Stimulated activated CD4-positive, alpha-beta T cell treated with anti-CD3 and anti-CD28 coated beads, Interleukin-12 subunit alpha, Interleukin-12 subunit beta, amount 100 ng/mL, for 24 hours (primary cell): ENCODE measurements around the gene BCL6B.
"Not testable (repeated sequence)": the region's sequence is repeated elsewhere in the genome, so short reads cannot be mapped to it uniquely, and the experiment has no call there.

Experiments used
- DNase-seq, 2 experiments: peaks; one replicate each; pipeline ENCODE4 v3.0.0-alpha.2; 2020; ENCODE audit warnings: low read depth in 2 of 2

Gene BCL6B

GRCh38 chr17:7029096-7029495 lies 6.2 kb downstream of the BCL6B start:
- no peak for DNase-seq

- no peak for DNase-seq
Observed at GRCh38 chr17:7029659-7030058, 6.8 kb downstream of the BCL6B start.

- no peak for DNase-seq
Observed at GRCh38 chr17:7034955-7035590, 12.2 kb downstream of the BCL6B start.

GRCh38 chr17:7035591-7036368 lies 12.9 kb downstream of the BCL6B start, which contains the start of gene SLC16A13:
SLC16A13 (plus strand) TSS chr17:7036015; CDS start chr17:7036383, 368 bp downstream.
- peak; percentile 97 to 99 for DNase-seq

GRCh38 chr17:7038025-7038862 lies 15.4 kb downstream of the BCL6B start:
- DNase-seq, result no peak

GRCh38 chr17:7039832-7040231 lies 17.0 kb downstream of the BCL6B start:
- DNase-seq, result no peak

DNA sequence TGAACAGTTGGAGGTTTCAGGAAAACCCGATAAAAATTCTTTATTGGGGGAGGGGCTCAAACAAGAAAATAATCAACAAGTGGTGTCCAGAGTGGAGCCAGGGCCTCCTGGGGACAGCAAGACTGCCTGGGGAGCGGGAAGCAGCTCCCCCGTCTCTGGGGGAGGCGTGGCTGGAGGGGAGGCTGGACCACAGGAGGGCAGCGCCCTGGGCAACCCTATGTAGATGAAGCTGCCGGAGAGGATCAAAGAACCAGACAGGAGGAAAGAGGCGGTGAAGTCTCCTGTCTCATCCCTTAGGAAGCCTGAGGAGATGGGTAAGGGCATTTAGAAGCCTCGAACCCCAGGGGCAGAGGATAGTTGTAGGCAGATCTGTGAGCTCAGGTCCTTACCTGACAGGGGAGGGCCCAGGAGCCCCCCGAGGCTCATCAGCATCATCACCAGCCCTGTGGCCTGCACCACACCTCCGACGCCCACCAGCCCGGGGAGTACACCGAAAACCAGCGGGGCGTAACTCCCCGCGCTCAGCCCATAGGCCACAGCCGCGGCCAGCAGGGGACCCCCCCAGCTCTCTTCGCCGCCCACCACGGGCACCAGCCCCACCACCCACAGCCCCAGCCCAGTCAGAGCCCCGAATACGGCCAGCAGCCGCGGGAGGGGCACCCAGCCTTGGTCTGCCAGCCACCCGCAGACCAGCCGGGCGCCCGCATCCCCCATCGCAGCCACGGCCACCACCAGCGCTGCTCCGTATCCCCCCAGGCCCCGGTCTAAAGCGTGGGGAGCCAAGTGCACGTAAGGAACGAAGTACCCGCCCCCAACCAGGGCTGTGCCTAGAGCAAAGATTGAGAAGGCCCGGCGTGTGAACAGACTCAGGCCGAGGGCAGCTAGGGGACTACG lies 19.0 kb downstream of the BCL6B start:
- DNase-seq, result no peak

GRCh38 chr17:7042501-7043181 lies 19.8 kb downstream of the BCL6B start:
- no peak for DNase-seq

DNA sequence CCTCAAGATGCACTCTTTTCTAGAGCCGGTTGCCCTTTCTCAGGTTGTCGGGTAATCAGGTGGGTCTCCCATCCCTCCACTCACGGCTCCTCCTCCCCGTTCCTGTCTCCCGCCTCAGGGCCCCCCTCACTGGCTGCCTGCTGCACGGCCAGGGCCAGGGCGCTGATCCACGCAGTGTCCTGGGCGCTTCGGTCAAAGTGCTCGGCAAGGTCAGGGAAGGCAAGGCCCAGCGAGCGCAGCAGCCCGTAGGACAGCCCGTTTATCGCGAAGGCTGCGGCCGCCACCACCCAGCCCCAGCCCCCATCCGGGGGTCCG lies 20.3 kb downstream of the BCL6B start:
- DNase-seq, result no peak

DNA sequence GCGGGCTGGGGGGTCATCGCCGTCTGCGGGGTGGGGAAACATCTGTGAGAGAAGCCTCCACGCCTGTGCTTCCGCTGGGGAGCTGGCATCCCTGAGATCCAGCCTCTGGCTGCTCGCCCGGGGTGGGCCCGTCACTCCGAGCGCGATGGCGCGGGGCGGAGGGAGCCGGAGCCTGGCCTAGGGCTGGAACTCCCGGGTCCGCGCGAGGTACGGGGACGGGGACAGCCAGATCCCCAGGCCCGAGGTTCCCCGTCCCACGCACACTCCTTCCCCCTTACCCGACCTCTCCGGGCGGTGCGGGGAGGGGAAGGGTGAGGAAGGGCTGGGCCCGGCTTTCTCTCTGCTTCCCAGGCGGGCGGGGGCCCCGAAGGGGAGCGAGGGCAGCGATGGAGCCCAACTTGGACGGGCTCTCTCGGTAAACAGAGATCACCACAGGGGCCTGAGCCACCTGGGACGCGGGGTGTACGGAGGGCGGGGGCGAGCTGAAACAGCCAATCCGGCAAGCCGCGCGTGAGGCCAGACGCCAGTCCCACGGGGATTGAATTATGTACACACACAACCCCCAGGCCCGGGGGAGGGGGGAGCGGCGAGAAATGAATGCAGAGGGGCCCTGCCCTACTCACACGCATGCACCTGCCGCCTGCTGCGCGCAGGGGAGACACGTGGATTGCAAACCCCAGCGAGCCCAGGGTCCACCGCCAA lies 20.8 kb downstream of the BCL6B start, which contains the start of gene SLC16A11:
SLC16A11 (minus strand) TSS at position 596 of the 702 bp plus-strand sequence; CDS start at position 17, 579 bp downstream.
- DNase-seq, result no peak

DNA sequence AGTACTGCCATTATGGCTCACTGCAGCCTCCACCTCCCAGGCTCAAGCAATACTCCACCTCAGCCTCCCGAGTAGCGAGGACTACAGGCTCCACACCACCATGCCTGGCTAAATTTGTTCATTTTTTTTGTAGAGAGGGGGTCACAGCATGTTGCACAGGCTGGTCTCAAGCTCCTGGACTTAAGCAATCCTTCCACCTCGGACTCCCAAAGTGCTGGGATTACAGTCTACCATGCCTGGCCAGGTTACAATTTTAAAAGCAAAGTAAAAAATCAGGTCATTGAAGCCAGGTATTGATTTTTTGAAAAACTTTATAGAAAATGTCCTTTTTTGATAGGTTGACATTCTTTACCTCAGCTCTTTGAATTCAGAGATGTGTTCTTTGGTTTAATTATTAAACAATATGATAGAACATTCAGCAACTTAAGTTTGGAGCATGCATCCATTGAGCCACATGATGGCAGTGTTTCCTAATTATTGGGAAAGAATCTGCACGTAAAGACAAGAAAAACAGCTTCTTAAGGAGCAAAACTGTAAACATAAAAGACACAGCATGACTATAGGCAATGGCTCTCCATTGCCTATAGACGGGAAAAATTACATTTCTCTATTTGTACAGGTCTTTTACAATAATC lies 22.8 kb downstream of the BCL6B start:
- no peak for DNase-seq

DNA sequence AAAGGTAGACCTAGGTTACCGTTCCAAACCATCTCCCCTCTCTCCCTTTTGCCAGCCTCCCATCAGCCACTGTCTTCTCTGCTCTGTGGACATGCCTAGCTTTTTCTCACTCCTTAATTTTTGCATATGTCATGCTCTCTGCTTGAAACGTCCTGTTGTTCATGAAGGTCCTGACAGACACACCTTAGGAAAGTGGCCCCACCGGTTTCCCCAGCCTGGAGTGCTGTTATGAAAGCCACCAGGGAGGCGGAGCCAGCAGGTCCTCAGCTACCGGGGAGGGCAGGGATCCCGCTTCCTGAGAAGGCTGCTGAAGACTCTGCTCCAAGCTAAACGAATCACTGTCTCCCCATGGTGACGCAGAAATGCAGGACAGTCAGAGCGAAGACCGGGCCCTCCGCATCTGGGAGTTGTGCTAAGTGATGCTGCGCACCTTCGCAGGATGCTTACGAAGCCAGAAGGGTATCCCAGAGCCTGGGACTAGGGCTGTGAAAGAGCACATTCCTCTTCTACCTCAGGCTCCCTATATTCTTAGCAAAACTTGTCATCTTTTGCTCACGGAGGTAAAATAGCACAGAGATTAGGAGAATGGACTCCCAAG lies 23.4 kb downstream of the BCL6B start:
- no peak for DNase-seq

GRCh38 chr17:7046725-7047397 lies 24.0 kb downstream of the BCL6B start:
- DNase-seq, result not testable (repeated sequence)

DNA sequence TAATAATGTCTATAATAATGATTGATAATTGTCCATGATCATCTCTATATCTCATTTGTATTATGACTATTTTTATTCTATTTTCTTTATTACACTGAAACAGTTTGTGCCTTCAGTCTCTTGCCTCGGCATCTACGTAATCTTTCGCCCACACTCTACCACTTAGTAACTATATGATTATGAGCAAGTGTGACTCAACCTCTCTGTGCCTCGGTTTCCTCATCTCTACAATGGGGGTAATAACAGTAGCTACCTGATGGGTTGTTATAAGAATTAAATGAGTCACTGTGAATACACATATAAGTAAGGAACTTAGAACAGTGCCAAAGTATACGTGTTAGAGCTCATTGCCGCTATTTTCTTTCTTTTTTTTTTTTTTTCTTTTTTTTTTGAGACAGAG lies 24.7 kb downstream of the BCL6B start:
- no peak for DNase-seq

DNA sequence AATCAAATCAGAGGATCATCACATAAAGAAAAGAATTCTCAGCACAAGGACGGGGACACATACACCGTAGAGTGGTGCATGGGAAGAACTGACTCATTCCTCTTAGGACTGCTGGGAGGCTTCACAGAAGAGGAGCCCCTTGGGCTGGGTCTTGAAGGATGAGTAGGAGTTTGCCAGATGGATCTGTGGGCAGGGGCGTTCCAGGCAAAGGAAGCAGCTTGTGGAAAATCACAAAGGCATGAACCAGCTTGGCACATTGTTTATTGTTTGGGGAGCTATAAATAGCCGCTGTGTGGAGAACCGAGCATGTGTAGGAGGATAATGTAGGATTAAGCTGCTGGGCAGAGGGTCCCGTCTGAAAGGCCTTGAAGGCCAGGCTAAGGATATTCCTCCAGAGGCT lies 26.1 kb downstream of the BCL6B start:
- no peak for DNase-seq

DNA sequence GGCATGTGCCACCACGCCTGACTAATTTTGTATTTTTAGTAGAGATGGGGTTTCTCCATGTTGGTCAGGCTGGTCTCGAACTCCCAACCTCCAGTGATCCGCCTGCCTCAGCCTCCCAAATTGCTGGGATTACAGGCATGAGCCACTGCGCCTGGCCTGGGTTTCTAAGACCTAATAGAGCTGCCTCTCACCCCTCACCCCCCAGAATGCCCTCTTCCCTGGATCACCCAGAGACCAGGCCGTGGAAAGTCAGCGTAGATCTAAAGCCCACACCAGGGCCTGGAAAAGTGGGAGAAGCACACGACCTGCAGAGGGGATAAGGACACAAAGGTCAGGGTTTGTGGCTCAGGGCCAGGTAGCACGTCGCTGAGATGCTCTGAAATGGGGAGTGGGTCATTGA lies 27.7 kb downstream of the BCL6B start:
- DNase-seq, result not testable (repeated sequence)

DNA sequence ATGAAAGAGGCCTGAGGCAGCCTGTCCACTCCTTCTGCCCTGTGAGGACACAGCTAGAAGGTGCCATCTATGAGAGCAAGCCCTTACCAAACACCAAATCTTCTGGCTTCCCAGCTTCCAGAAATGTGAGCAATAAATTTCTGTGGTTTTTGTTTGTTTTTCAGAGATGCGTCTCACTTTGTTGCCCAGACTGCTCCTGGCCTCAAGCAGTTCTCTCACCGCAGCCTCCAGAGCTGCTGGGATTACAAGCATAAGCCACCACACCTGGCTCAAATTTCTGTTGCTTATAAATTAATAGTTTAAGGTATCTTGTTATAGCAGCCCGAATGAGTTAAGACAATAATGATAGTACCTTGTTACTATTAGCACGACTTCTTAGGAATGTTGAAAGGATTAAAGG lies 33.5 kb downstream of the BCL6B start:
- DNase-seq, result no peak

GRCh38 chr17:7058831-7059447 lies 36.1 kb downstream of the BCL6B start:
- DNase-seq, result no peak
